ENCODE measurements around the gene LSM6.

LSM6 gene

DNA sequence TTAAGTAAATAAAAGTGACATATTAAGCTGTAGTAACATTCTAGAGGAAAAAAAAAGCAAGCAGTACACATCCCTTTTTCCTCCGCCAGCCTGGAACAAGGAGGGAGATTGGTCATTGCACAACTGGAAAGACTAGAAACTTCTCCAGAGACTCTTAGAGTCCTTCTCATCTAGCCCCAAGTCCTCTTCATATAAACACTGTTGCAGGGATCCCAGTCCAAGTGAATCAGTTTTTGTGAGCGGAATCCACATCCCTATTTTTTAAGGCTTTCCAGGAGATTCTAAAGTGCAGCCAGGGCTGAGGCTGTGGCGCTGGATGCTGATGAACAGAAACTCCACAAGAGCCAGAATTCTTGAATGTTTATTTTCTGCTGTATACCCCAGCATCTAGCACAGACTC is 62.6 kb downstream of the LSM6 start:
- H3K9me3 ChIP-seq (ENCODE audit: control insufficient read depth, low read length) = no peaks in the 10 kb centered on the region
- H3K27ac ChIP-seq (ENCODE audit: insufficient read depth, low read length, poor library complexity, severe bottlenecking) = no peak overlapping the region

More for the DNA sequence above, 62.6 kb downstream of the LSM6 start:
- Histone ChIP-seq H3K4me1 (ENCODE audit: control insufficient read depth, insufficient read depth, low read length, poor library complexity, severe bottlenecking) (peaks cover 2% of the 10 kb centered on the region), H3K36me3 (ENCODE audit: control insufficient read depth, insufficient read depth, low read length) (no peaks in the 10 kb centered on the region), H3K4me3 (ENCODE audit: insufficient read depth, low read depth, low read length, poor library complexity, severe bottlenecking) (no peak overlapping the region), H3K27me3 (replicated peaks; ENCODE audit: control insufficient read depth, insufficient read depth, low read length, poor library complexity, severe bottlenecking) (no peaks in the 10 kb centered on the region)
- no peak for DNase-seq

All from effector memory CD4-positive, alpha-beta T cell (primary cell).